ENCODE results near the gene ADAP2. TPM values are rescaled to one million over a fixed set of nuclear protein-coding genes. Genes with fewer than 3 reads are reported as not detected.

ADAP2 gene
- total and polyA plus RNA-seq, 10 donors, result 10.3 to 79.7 (median 57.8) TPM

GRCh38 chr17:30997270-30997669, 75.5 kb downstream of the ADAP2 start:
- Histone ChIP-seq H3K36me3 (peaks cover 5 to 100% (median 57%) of the 10 kb centered on the region in 6 donors), H3K4me1 (no peaks in the 10 kb centered on the region), H3K27ac (no peak overlapping the region), H3K9me3 (no peaks in the 10 kb centered on the region), H3K27me3 (replicated peaks in 1 of 7) (no peaks in the 10 kb centered on the region), H3K4me3 (no peak overlapping the region)
- TF ChIP-seq POLR2A (IDR thresholded peaks at IDR 0.05) (no peak), POLR2AphosphoS5 (IDR thresholded peaks at IDR 0.05) (no peak), CTCF (IDR thresholded peaks at IDR 0.05 in 8 of 11, conservative IDR thresholded peaks at IDR 0.05 in 3 of 11) (no peak)
- DNase-seq, result no peak
- intact Hi-C loops (cut with DNase I; ENCODE audit: low total_unique reads), result no loop called here
- WGBS, 5 donors, result 96 to 99% (median 98%) methylated on average over 6 of the region's 6 CpGs

GRCh38 chr17:30997842-30998241, 76.1 kb downstream of the ADAP2 start:
- intact Hi-C loops (cut with DNase I; ENCODE audit: low total_unique reads), result no loop called here
- Histone ChIP-seq H3K9me3 (no peaks in the 10 kb centered on the region), H3K4me1 (no peaks in the 10 kb centered on the region), H3K27ac (no peak overlapping the region), H3K27me3 (replicated peaks in 1 of 7) (no peaks in the 10 kb centered on the region), H3K36me3 (peaks cover 5 to 100% (median 57%) of the 10 kb centered on the region in 6 donors), H3K4me3 (no peak overlapping the region)
- WGBS, 5 donors, result 88 to 97% (median 93%) methylated on average over 5 of the region's 5 CpGs
- no peak for TF ChIP-seq POLR2AphosphoS5 (IDR thresholded peaks at IDR 0.05)
- no peak for TF ChIP-seq CTCF (IDR thresholded peaks at IDR 0.05 in 8 of 11, conservative IDR thresholded peaks at IDR 0.05 in 3 of 11)
- no peak for TF ChIP-seq POLR2A (IDR thresholded peaks at IDR 0.05)
- no peak for DNase-seq

GRCh38 chr17:31002047-31002446, 80.3 kb downstream of the ADAP2 start:
- no peak for TF ChIP-seq POLR2AphosphoS5 (IDR thresholded peaks at IDR 0.05)
- no peak for TF ChIP-seq POLR2A (IDR thresholded peaks at IDR 0.05)
- TF ChIP-seq CTCF (IDR thresholded peaks at IDR 0.05 in 8 of 11, conservative IDR thresholded peaks at IDR 0.05 in 3 of 11), result no peak
- WGBS, 5 donors, result 90 to 96% (median 92%) methylated on average over 7 of the region's 7 CpGs
- intact Hi-C loops (cut with DNase I; ENCODE audit: low total_unique reads), result no loop called here
- no peaks in the 10 kb centered on the region for H3K9me3 ChIP-seq
- no peak for DNase-seq
- peaks cover 4 to 80% (median 37%) of the 10 kb centered on the region in 6 donors for H3K36me3 ChIP-seq
- H3K27ac ChIP-seq, result no peak overlapping the region
- peaks cover 0 to 5% (median 0%) of the 10 kb centered on the region in 6 donors for H3K4me1 ChIP-seq
- H3K4me3 ChIP-seq, result no peak overlapping the region
- H3K27me3 ChIP-seq (replicated peaks in 1 of 7), result no peaks in the 10 kb centered on the region

GRCh38 chr17:31003225-31003866, 81.6 kb downstream of the ADAP2 start:
- WGBS, 5 donors, result 96 to 98% (median 98%) methylated on average over 5 of the region's 5 CpGs
- H3K36me3 ChIP-seq, result peaks cover 0 to 67% (median 25%) of the 10 kb centered on the region in 6 donors
- no peak for DNase-seq
- intact Hi-C loops (cut with DNase I; ENCODE audit: low total_unique reads), result no loop called here
- TF ChIP-seq CTCF (IDR thresholded peaks at IDR 0.05 in 8 of 11, conservative IDR thresholded peaks at IDR 0.05 in 3 of 11) (no peak), POLR2A (IDR thresholded peaks at IDR 0.05) (no peak), POLR2AphosphoS5 (IDR thresholded peaks at IDR 0.05) (no peak)
- no peak overlapping the region for H3K27ac ChIP-seq
- no peaks in the 10 kb centered on the region for H3K27me3 ChIP-seq (replicated peaks in 1 of 7)
- no peak overlapping the region for H3K4me3 ChIP-seq
- peaks cover 4 to 13% (median 10%) of the 10 kb centered on the region in 6 donors for H3K4me1 ChIP-seq
- H3K9me3 ChIP-seq, result no peaks in the 10 kb centered on the region
